ENCODE measurements around the gene CBX7.

GRCh38 chr22:39088685-39089032 lies 63.8 kb downstream of the CBX7 start:
- TF ChIP-seq CTCF (IDR thresholded peaks at IDR 0.05; ENCODE audit: extremely low read depth in 1 of 2, insufficient read depth in 1 of 2, low read depth in 1 of 2, low read length in 2 of 2) (no peak), MYC (IDR thresholded peaks at IDR 0.05; ENCODE audit: low read depth, low read length) (no peak), POLR2A (IDR thresholded peaks at IDR 0.05; ENCODE audit: low read depth, low read length) (no peak), EZH2 (IDR thresholded peaks at IDR 0.05; ENCODE audit: borderline replicate concordance, low read depth, low read length, severe bottlenecking) (no peak)

Data from endothelial cell of umbilical vein (primary cell).